Suprapubic skin (tissue), 3 donors: ENCODE data around the gene ATXN7L2.

ENCODE experiments used
- POLR2AphosphoS5 ChIP-seq, 3 donors: sonication (generic); formaldehyde crosslinking; IDR thresholded peaks; one replicate each; pipeline ENCODE4 v1.6.1; 2017; ENCODE audit warnings: antibody characterized with exemption in 3 of 3
- TF ChIP-seq, protein P1 (sequence below), 2 donors: fragments of 200-600 bp in 1 of 2; fragments of 450-650 bp in 1 of 2; sonication (generic) in 1 of 2; IDR thresholded peaks; one replicate each; pipeline ENCODE4 v1.5.1; 2016 to 2019; ENCODE audit warnings: antibody characterized with exemption in 2 of 2, mild to moderate bottlenecking in 1 of 2, moderate library complexity in 1 of 2

DNA sequence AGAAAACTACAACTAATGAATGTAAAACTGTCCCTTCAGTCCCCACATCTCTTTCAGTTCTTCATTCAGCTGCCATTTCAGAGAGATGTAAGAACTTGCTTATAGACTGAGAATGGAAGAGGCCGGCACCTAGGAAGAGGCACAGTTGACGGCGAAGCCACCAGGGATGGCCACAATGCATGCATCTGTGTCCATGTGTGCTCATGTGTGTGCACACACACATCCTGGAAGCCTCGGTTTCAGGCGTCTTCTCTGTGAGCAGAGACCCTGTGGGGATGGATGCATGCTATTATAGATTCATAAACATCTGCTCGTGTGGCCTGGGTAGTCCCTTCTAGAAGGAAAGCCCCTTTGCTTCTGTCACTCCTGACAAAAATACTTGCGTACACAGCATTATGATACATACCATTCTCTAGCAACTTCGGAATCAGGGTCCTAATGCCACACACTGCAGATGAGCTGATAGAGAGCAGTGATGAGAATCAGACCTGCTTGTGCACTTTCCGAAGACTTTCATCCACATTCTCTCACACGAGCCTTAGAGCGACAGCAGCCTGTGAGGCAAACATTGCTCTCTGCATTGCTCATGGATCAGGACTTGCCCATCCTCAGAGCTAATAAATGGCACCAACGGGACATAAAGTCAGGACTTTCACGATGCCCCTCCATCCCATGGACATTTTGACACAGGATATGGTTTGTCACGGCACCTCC, 43.5 kb downstream of the ATXN7L2 start:
- TF ChIP-seq, protein P1, sequence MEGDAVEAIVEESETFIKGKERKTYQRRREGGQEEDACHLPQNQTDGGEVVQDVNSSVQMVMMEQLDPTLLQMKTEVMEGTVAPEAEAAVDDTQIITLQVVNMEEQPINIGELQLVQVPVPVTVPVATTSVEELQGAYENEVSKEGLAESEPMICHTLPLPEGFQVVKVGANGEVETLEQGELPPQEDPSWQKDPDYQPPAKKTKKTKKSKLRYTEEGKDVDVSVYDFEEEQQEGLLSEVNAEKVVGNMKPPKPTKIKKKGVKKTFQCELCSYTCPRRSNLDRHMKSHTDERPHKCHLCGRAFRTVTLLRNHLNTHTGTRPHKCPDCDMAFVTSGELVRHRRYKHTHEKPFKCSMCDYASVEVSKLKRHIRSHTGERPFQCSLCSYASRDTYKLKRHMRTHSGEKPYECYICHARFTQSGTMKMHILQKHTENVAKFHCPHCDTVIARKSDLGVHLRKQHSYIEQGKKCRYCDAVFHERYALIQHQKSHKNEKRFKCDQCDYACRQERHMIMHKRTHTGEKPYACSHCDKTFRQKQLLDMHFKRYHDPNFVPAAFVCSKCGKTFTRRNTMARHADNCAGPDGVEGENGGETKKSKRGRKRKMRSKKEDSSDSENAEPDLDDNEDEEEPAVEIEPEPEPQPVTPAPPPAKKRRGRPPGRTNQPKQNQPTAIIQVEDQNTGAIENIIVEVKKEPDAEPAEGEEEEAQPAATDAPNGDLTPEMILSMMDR (IDR thresholded peaks at IDR 0.05), result no peak
- TF ChIP-seq POLR2AphosphoS5 (IDR thresholded peaks at IDR 0.05), result no peak
